ENCODE results near the gene CD274.
"Not testable (repeated sequence)": the region's sequence is repeated elsewhere in the genome, so short reads cannot be mapped to it uniquely, and the experiment has no call there.

Gene CD274

GRCh38 chr9:5450359-5451091, at the start of gene CD274:
CD274 (plus strand) TSS chr9:5450542; CDS start chr9:5456114, 5,572 bp downstream.
- DNase-seq = no peak

DNA sequence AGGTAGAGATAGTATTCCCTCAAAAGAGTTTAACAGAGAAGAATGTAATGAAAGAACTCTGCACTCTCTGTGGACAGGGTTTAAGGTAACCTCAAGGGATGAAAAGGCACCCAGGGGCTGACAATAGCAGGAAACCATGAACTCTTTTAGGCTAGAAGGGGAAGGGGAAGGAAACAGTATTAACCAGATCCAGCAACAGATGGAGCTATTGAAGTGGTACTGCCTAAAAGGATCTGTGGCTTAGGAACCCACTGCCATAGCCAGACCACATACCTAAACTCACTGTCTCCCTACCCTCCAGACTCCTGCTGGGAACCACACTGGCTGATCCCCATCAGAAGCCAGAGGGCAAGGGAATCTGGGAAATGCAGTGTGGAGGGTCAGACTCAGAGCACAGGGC, 48.1 kb upstream of the CD274 start:
- DNase-seq = no peak

DNA sequence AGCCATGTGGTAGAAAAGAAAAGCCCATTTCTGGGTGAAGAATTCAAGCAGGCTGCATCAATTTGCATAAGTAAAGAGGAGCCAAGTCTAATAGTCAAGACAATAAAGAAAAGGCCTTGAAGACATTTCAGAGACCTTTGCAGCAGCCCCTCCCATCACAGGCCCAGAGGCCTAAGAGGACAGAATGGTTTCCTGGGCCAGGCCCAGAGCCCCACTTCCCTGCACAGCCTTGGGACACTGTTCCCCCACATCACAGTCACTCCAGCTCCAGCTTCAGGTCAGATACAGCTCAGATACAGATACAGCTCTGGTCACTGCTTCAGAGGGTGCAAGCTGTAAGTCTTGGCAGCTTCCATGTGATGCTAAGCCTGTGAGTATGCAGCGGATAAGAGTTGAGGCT, 41.7 kb upstream of the CD274 start:
- DNase-seq = no peak

- DNase-seq = no peak
These were observed 33.4 kb upstream of the CD274 start for GRCh38 chr9:5416953-5417352.

DNA sequence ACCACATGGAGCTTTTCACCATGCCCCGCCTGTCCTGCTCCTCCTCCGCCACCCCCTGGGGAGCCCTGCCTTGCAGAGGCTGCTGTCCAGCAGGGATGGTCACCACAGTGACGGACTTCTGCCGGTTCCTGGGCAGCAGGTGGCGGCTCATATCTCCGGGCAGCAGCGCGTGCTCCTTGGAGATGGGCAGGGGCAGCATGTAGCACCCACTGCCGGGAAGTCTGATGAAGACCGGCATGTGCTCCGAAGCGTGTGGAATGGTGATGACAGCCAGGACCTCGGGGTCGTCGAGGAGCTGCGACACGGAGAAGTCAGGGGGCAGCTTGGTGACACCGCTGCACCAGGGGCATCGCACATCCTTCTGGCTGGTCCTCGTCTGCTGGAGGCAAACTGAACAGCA, 31.9 kb upstream of the CD274 start:
- no peak for DNase-seq

DNA sequence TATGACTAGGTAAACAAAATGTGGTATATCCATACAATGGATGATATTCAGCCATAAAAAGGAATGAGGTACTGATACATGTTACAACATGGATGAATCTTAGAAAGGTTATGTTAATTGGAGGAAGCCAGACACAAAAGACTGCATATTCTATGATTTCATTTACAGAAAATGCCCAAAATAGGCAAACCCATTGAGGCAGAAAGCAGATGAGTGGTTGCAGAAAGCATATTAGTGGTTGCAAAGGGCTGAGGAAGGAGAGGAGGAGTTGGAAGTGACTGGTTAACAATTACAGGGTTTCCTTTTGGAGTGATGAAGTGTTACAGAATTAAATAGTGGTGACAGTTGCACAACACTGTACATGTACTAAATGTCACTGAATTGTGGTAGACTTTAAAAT, 30.4 kb upstream of the CD274 start:
- no peak for DNase-seq

- DNase-seq = no peak
These were observed 29.2 kb upstream of the CD274 start for GRCh38 chr9:5421163-5421562.

DNA sequence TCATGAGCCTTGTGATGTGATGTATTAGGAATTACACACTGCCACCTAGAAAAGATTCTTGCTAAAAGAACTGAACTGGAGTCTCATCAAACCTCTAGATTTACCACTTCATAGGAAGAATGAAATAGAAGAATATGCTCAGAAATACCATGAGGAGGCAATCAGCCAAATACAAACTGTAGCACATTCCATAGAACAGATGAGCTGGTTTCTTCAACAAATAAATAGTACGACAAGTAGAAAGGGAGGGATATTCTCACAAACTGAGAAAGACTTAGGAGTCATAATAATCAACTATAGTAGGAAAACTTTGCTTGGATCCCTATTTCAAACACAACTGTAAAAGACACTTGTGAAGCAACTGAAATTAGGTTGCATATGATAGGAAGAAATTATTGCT, 28.1 kb upstream of the CD274 start:
- DNase-seq = no peak

- DNase-seq = no peak
These were observed 25.2 kb upstream of the CD274 start for GRCh38 chr9:5425006-5425628.

DNA sequence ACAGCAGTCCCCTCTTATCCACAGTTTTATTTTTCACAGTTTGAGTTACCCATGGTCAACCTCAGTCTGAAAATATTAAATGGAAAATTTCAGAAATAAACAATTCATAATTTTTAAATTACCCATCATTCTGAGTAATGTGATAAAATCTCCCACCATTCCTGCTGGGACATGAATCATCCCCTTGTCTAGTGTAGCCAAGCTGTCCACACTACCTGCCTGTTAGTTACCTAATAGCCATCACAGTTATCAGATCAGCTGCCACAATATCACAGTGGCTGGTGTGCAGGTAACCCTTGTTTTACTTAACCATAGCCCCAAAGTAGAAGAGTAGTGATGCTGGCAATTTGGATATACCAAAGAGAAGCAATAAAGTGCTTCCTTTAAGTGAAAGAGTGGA, 23.3 kb upstream of the CD274 start:
- DNase-seq = no peak

DNA sequence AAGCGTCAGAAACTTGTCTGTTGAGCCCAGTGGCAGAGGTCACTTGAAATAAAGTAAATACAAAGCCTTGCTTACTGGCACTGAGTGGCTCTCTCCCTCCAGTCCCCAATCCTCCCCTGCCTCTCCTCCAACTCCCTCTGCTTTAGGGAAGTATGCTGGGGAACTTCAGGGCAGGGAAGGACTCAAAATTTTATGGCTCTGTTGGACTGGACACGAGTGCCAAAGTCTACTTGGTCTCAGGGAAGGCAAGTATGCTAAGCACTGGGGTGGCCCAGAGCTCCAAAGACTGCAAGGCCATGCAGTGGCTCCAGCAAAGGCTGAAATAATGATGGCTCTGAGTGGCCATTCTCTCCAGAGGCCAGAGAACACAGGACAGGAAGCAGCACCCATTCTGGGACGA, 22.2 kb upstream of the CD274 start:
- DNase-seq = no peak

GRCh38 chr9:5428794-5429528, 21.4 kb upstream of the CD274 start:
- no peak for DNase-seq

DNA sequence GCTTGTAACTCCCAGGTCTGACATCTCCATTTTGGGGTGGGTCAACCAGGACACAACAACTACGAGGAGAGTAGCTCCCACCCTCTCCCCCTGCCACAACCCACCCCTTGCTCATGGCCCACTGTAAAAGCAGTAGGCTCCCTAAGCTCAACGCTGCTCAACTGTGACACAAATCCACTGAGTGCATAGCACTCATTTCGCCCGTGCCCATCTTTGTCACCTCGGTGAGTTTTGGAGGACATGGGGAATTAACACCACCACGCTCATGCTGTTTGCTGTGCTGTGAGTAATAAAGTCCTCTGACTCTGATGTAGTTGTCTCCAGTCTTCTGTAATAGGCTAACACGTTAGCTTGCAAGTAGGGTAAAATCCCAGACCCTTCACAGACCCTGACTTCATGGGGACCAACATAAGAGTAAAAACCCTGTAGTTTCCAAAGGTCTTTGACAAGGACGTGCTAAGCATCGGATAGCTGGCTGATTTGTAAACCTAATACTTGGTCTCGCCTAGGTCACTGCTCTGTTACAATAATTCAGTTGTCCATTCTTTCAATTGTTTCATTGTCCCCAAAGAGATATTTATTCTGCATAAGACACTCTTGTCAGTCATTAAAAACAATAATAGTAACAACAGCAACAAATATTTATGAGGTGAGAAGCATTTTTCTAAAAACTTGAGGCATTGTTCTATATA, 20.3 kb upstream of the CD274 start:
- no peak for DNase-seq

DNA sequence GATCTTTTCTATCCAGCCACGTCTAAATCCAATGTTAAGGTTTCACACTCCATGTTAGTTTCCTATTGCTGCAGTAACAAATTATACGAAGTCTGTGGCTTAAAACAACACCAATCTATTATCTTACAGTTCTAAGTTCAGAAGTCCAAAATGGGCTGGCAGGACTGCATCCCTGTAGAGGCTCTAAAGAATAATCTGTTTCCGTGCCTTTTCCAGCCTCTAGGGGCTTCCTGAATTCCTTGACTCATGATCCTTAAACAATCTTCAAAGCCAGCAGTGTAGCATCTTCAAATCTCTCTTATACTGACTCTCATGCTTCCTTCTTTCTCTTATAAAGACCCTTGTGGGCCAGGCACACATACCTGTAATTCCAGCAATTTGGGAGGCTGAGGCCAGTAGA, 19.4 kb upstream of the CD274 start:
- no peak for DNase-seq

DNA sequence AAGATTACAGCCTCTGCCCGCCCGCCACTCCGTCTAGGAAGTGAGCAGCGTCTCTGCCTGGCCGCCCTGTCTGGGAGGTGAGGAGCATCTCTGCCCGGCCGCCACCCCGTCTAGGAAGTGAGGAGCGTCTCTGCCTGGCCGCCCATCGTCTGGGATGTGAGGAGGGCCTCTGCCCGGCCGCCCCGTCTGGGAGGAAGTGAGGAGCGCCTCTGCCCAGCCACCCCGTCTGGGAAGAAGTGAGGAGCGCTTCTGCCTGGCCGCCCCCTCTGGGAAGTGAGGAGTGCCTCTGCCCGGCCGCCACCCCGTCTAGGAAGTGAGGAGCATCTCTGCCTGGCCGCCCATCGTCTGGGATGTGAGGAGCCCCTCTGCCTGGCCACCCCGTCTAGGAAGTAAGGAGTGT, 17.5 kb upstream of the CD274 start:
- DNase-seq = not testable (repeated sequence)

DNA sequence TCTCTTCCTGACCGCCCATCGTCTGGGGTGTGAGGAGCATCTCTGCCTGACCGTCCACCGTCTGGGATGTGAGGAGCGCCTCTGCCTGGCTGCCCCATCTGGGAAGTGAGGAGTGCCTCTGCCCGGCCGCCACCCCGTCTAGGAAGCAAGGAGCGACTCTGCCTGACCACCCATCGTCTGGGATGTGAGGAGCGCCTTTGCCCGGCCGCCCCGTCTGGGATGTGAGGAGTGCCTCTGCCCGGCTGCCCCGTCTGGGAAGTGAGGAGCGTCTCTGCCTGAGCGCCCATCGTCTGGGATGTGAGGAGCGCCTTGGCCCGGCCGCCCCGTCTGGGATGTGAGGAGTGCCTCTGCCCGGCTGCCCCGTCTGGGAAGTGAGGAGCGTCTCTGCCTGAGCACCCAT, 17.0 kb upstream of the CD274 start:
- not testable (repeated sequence) for DNase-seq

DNA sequence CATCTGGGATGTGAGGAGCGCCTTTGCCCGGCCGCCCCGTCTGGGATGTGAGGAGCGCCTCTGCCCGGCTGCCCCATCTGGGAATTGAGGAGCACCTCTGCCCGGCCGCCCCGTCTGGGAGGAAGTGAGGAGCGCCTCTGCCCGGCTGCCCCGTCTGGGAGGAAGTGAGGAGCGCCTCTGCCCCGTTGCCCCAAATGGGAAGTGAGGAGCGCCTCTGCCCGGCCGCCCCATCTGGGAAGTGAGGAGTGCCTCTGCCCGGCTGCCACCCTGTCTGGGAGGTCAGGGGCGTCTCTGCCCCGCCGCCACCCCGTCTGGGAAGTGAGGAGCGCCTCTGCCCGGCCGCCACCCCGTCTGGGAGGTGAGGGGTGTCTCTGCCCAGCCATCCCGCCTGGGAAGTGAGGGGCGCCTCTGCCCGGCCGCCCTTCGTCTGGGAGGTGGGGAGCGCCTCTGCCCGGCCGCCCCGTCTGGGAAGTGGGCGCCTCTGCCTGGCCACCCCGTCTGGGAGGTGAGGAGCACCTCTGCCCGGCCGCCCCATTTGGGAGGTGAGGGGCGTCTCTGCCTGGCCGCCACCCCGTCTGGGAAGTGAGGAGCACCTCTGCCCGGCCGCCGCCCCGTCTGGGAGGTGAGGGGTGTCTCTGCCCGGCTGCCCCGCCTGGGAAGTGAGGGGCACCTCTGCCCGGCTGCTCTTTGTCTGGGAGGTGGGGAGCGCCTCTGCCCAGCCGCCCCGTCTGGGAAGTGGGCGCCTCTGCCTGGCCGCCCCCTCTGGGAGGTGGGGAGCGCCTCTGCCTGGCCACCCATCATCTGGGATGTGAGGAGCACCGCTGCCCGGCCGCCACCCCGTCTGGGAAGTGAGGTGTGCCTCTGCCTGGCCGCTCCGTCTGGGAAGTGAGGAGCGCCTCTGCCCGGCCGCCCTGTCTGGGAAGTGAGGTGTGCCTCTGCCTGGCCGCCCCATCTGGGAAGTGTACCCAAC, 16.2 kb upstream of the CD274 start:
- not testable (repeated sequence) for DNase-seq

- no peak for DNase-seq
These were observed 14.4 kb upstream of the CD274 start for GRCh38 chr9:5435912-5436311.

GRCh38 chr9:5436441-5436840, 13.9 kb upstream of the CD274 start:
- DNase-seq = no peak

DNA sequence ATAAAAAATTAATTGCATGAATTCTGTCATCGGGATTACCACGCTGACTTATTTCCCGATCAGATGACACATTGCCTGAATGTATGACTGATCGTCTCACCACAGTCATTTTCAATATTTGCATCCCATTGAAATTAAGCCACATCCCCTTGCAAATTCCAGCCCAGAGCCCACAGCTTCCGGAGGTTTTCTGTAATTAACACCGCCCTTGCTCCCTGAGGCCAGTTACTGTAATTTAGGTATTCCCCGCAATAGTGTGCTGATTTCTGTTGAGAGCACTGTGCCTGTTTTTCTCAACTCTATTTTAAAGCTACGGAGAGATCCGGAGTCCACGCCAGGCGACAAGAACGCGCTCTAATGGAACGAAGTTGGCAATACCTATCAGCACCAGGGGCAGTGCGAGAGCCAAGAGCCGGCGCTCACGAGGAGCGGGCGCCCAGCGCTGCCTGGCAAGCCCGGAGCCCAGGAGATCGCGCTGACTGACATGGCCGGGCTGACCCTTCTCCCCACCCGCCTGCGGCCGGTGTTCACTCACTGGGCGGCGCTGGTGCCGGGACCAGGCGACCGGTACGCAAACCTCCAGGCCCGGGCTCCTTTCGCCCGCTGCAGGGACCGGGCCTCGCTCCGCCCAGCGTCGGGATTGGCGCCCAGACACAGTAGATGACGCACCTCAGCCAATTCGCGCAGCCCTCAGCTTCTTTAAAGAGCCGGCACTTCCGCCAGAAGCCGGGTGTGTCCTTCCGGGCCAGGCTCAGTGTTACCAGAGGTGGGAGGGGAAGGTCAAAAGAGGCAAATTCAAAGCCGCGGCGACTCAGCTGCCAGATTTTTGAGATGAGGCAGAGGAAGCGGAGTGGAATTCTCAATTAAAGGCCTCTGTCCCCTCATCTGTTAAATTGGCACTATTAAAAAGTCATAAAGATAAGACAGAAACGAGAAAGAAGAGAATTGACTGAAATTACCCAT, 12.8 kb upstream of the CD274 start, which contains the start of gene PLGRKT:
Gene PLGRKT, minus strand, starts transcription at position 672 of the 963 bp plus-strand sequence. CDS start 5,948 bp downstream, outside the sequence.
- DNase-seq = peak; percentile 50
